ENCODE measurements around the gene SEC31A. TPM values are rescaled to one million over a fixed set of nuclear protein-coding genes. Genes with fewer than 3 reads are reported as not detected.

The SEC31A gene
- total and polyA plus RNA-seq, 2 donors (not counting 1 experiment from before 2014, with no cell fraction given) = 52.7 to 134 TPM

- DNase-seq (no peak), ATAC-seq (ENCODE audit: low read depth) (no peak)
- H3K4me2 ChIP-seq (replicated peaks; ENCODE audit: low read depth, low read length, poor library complexity, severe bottlenecking) = no peak overlapping the region
- no peak overlapping the region for H3K27ac Mint-ChIP-seq
- POLR2A ChIA-PET = interaction anchor here (0.6 kb wide), 1 partner anchor 444 kb away, joined by 7 read pairs; no protein-coding TSS in a partner anchor
- H3K9me3 Mint-ChIP-seq (ENCODE audit: insufficient read depth) = no peaks in the 10 kb centered on the region
- H3K4me1 ChIP-seq (ENCODE audit: control insufficient read depth in 2 of 2, insufficient read depth in 2 of 2, low read length in 2 of 2) = no peaks in the 10 kb centered on the region
- H3K27me3 Mint-ChIP-seq = no peaks in the 10 kb centered on the region
- H3K27me3 ChIP-seq (replicated peaks in 1 of 4; ENCODE audit: control extremely low read depth in 1 of 4, control insufficient read depth in 3 of 4, insufficient read depth in 4 of 4, low read length in 3 of 4) = no peaks in the 10 kb centered on the region
- H3K9me3 ChIP-seq (ENCODE audit: control extremely low read depth in 1 of 3, control insufficient read depth in 2 of 3, insufficient read depth in 1 of 3, low read length in 2 of 3) = no peaks in the 10 kb centered on the region
- CTCF ChIA-PET = interaction anchor here (2.4 kb wide), 1 partner anchor 8 kb away, joined by 7 read pairs; no protein-coding TSS in a partner anchor
- H3K4me3 Mint-ChIP-seq = no peak overlapping the region
- no peak overlapping the region for H3K27ac ChIP-seq (ENCODE audit: low read length in 2 of 2)
- TF ChIP-seq, protein P1, sequence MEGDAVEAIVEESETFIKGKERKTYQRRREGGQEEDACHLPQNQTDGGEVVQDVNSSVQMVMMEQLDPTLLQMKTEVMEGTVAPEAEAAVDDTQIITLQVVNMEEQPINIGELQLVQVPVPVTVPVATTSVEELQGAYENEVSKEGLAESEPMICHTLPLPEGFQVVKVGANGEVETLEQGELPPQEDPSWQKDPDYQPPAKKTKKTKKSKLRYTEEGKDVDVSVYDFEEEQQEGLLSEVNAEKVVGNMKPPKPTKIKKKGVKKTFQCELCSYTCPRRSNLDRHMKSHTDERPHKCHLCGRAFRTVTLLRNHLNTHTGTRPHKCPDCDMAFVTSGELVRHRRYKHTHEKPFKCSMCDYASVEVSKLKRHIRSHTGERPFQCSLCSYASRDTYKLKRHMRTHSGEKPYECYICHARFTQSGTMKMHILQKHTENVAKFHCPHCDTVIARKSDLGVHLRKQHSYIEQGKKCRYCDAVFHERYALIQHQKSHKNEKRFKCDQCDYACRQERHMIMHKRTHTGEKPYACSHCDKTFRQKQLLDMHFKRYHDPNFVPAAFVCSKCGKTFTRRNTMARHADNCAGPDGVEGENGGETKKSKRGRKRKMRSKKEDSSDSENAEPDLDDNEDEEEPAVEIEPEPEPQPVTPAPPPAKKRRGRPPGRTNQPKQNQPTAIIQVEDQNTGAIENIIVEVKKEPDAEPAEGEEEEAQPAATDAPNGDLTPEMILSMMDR (IDR thresholded peaks at IDR 0.05) = no peak
- TF ChIP-seq EZH2 (IDR thresholded peaks at IDR 0.05; ENCODE audit: borderline replicate concordance, insufficient read depth, low read depth, low read length, poor library complexity, severe bottlenecking) = no peak
- H3K4me3 ChIP-seq (ENCODE audit: control extremely low read depth in 1 of 5, extremely low read depth in 1 of 5, insufficient read depth in 1 of 5, low read depth in 2 of 5, low read length in 4 of 5) = no peak overlapping the region
- H3K9ac ChIP-seq (ENCODE audit: low read length) = no peak overlapping the region
- H3K36me3 ChIP-seq (replicated peaks in 1 of 2; ENCODE audit: control extremely low read depth in 1 of 2, control insufficient read depth in 1 of 2, extremely low read depth in 1 of 2, insufficient read depth in 2 of 2, low read length in 1 of 2) = peaks cover 2 to 65% of the 10 kb centered on the region in 2 experiments
- no peak overlapping the region for H2AFZ ChIP-seq (ENCODE audit: insufficient read depth, low read depth, low read length, poor library complexity, severe bottlenecking)
- intact Hi-C loops (cut with micrococcal nuclease) = no loop called here
- H3K79me2 ChIP-seq (ENCODE audit: control insufficient read depth, insufficient read depth, low read length) = no peaks in the 10 kb centered on the region
- WGBS (ENCODE audit: insufficient coverage) = no CpG with 5 or more reads among the region's 2 CpGs
- H3K4me1 Mint-ChIP-seq = no peaks in the 10 kb centered on the region
- no peaks in the 10 kb centered on the region for H4K20me1 ChIP-seq (ENCODE audit: control insufficient read depth, insufficient read depth, low read length, poor library complexity, severe bottlenecking)
Measured at GRCh38 chr4:82851318-82851717, 39.6 kb downstream of the SEC31A start.

GRCh38 chr4:82850684-82851083 is 40.3 kb downstream of the SEC31A start:
- intact Hi-C loops (cut with micrococcal nuclease) = no loop called here
- ChIA-PET POLR2A (no interaction called here), CTCF (interaction anchor here (2.4 kb wide), 1 partner anchor 8 kb away, joined by 7 read pairs; no protein-coding TSS in a partner anchor)
- DNase-seq (no peak), ATAC-seq (ENCODE audit: low read depth) (no peak)
- Histone ChIP-seq H3K27ac (ENCODE audit: low read length in 2 of 2) (no peak overlapping the region), H3K36me3 (replicated peaks in 1 of 2; ENCODE audit: control extremely low read depth in 1 of 2, control insufficient read depth in 1 of 2, extremely low read depth in 1 of 2, insufficient read depth in 2 of 2, low read length in 1 of 2) (peaks cover 2 to 65% of the 10 kb centered on the region in 2 experiments), H3K9ac (ENCODE audit: low read length) (no peak overlapping the region), H3K4me1 (ENCODE audit: control insufficient read depth in 2 of 2, insufficient read depth in 2 of 2, low read length in 2 of 2) (no peaks in the 10 kb centered on the region), H3K79me2 (ENCODE audit: control insufficient read depth, insufficient read depth, low read length) (no peaks in the 10 kb centered on the region), H4K20me1 (ENCODE audit: control insufficient read depth, insufficient read depth, low read length, poor library complexity, severe bottlenecking) (no peaks in the 10 kb centered on the region), H2AFZ (ENCODE audit: insufficient read depth, low read depth, low read length, poor library complexity, severe bottlenecking) (no peak overlapping the region), H3K4me2 (replicated peaks; ENCODE audit: low read depth, low read length, poor library complexity, severe bottlenecking) (no peak overlapping the region), H3K4me3 (ENCODE audit: control extremely low read depth in 1 of 5, extremely low read depth in 1 of 5, insufficient read depth in 1 of 5, low read depth in 2 of 5, low read length in 4 of 5) (no peak overlapping the region), H3K9me3 (ENCODE audit: control extremely low read depth in 1 of 3, control insufficient read depth in 2 of 3, insufficient read depth in 1 of 3, low read length in 2 of 3) (no peaks in the 10 kb centered on the region), H3K27me3 (replicated peaks in 1 of 4; ENCODE audit: control extremely low read depth in 1 of 4, control insufficient read depth in 3 of 4, insufficient read depth in 4 of 4, low read length in 3 of 4) (no peaks in the 10 kb centered on the region)
- no peak overlapping the region for H3K4me3 Mint-ChIP-seq
- TF ChIP-seq EZH2 (IDR thresholded peaks at IDR 0.05; ENCODE audit: borderline replicate concordance, insufficient read depth, low read depth, low read length, poor library complexity, severe bottlenecking) = no peak
- TF ChIP-seq, protein P1 (IDR thresholded peaks at IDR 0.05) = no peak
- no peak overlapping the region for H3K27ac Mint-ChIP-seq
- no peaks in the 10 kb centered on the region for H3K4me1 Mint-ChIP-seq
- H3K9me3 Mint-ChIP-seq (ENCODE audit: insufficient read depth) = no peaks in the 10 kb centered on the region
- H3K27me3 Mint-ChIP-seq = no peaks in the 10 kb centered on the region

All from B cell (primary cell).